Activated naive CD8-positive, alpha-beta T cell treated with anti-CD3 and anti-CD28 coated beads for 36 hours (primary cell): Measurements from ENCODE around the gene CCNT1. TPM values are rescaled to one million over a fixed set of nuclear protein-coding genes. Genes with fewer than 3 reads are reported as not detected.
"Not testable (repeated sequence)": the region's sequence is repeated elsewhere in the genome, so short reads cannot be mapped to it uniquely, and the experiment has no call there.

Experiments used
- DNase-seq: peaks from one replicate; pipeline ENCODE4 v3.0.0; 2021
- H3K27ac Mint-ChIP-seq: one replicate; pipeline ENCODE4 v1.8.0; 2022; ENCODE audit warnings: mild to moderate bottlenecking, moderate library complexity, mixed read lengths
- H3K27me3 Mint-ChIP-seq: one replicate; pipeline ENCODE4 v1.8.0; 2022; ENCODE audit warnings: mild to moderate bottlenecking, mixed read lengths
- H3K36me3 Mint-ChIP-seq: one replicate; pipeline ENCODE4 v1.8.0; 2021; ENCODE audit warnings: mild to moderate bottlenecking, mixed read lengths
- H3K4me1 Mint-ChIP-seq: one replicate; pipeline ENCODE4 v1.8.0; 2021; ENCODE audit warnings: mixed read lengths
- H3K4me3 Mint-ChIP-seq: one replicate; pipeline ENCODE4 v1.8.0; 2022; ENCODE audit warnings: mild to moderate bottlenecking, moderate library complexity, mixed read lengths
- H3K9me3 Mint-ChIP-seq: one replicate; pipeline ENCODE4 v1.8.0; 2022; ENCODE audit warnings: mixed read lengths
- total RNA-seq, 2 experiments: library from RNA; stranded (reverse); gene quantifications; one replicate each; pipeline ENCODE4 v1.2.3, GENCODE V29; 2021

The CCNT1 gene
- total RNA-seq, 2 experiments from 2014 or later = 62.0 to 65.5 TPM

GRCh38 chr12:48716168-48716492 lies 377 bp downstream of the CCNT1 start:
- H3K4me3 Mint-ChIP-seq = peak overlapping the region; percentile 97
- DNase-seq = no peak
- H3K27me3 Mint-ChIP-seq = no peaks in the 10 kb centered on the region
- peaks cover 55% of the 10 kb centered on the region for H3K36me3 Mint-ChIP-seq
- peak overlapping the region; percentile 99 for H3K27ac Mint-ChIP-seq
- peaks cover 37% of the 10 kb centered on the region for H3K4me1 Mint-ChIP-seq
- peaks cover 18% of the 10 kb centered on the region for H3K9me3 Mint-ChIP-seq

DNA sequence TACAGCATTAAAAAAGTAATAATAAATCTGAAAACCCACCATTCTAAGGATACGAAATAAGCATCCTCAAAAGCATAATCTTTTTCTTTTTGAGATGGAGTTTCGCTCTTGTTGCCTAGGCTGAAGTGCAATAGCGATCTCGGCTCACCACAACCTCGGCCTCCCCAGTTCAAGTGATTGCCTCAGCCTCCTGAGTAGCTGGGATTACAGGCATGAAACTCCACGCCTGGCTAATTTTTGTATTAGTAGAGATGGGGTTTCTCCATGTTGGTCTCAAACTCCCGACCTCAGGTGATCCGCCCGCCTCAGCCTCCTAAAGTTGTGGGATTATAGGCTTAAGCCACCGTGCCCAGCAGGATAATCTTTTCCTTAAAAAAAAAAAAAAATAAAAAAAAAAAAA lies 4.3 kb downstream of the CCNT1 start:
- Mint-ChIP-seq H3K27ac (no peak overlapping the region), H3K4me3 (no peak overlapping the region), H3K27me3 (no peaks in the 10 kb centered on the region), H3K9me3 (no peaks in the 10 kb centered on the region), H3K4me1 (peaks cover 40% of the 10 kb centered on the region), H3K36me3 (peaks cover 48% of the 10 kb centered on the region)
- no peak for DNase-seq

GRCh38 chr12:48698822-48699221 lies 17.7 kb downstream of the CCNT1 start:
- H3K36me3 Mint-ChIP-seq = peaks cover 29% of the 10 kb centered on the region
- not testable (repeated sequence) for H3K27ac Mint-ChIP-seq, H3K4me3 Mint-ChIP-seq, H3K9me3 Mint-ChIP-seq, H3K27me3 Mint-ChIP-seq, DNase-seq, H3K4me1 Mint-ChIP-seq

- H3K27ac Mint-ChIP-seq = no peak overlapping the region
- no peak for DNase-seq
- no peaks in the 10 kb centered on the region for H3K9me3 Mint-ChIP-seq
- H3K4me1 Mint-ChIP-seq = peaks cover 9% of the 10 kb centered on the region
- peaks cover 32% of the 10 kb centered on the region for H3K36me3 Mint-ChIP-seq
- H3K4me3 Mint-ChIP-seq = no peak overlapping the region
- no peaks in the 10 kb centered on the region for H3K27me3 Mint-ChIP-seq
These were observed 19.9 kb downstream of the CCNT1 start for GRCh38 chr12:48696626-48697025.

DNA sequence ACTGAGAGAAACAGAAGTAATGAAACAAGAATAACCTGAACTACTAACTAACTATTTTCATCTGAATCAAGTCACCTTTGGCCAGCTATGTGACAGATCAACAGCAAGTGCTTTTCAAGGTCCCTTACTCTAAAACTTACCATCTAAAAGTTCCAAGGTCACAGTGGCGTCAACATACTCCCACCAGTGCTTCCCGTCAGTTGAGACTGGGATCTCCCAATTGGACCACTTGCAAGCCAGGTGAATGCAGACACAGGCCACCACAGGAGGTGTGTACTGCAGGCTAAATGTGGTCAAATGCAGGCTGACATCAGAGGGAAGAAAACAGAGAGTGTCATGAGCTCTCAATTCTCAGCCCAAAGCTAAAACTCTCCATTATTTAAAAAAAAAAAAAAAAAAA lies 20.6 kb downstream of the CCNT1 start:
- Mint-ChIP-seq H3K4me1 (peaks cover 9% of the 10 kb centered on the region), H3K27ac (no peak overlapping the region), H3K36me3 (peaks cover 34% of the 10 kb centered on the region), H3K27me3 (no peaks in the 10 kb centered on the region), H3K9me3 (no peaks in the 10 kb centered on the region), H3K4me3 (no peak overlapping the region)
- DNase-seq = no peak

- Mint-ChIP-seq H3K27me3 (no peaks in the 10 kb centered on the region), H3K36me3 (peaks cover 27% of the 10 kb centered on the region), H3K27ac (no peak overlapping the region), H3K4me3 (no peak overlapping the region), H3K4me1 (peaks cover 6% of the 10 kb centered on the region), H3K9me3 (no peaks in the 10 kb centered on the region)
- no peak for DNase-seq
These were observed 22.5 kb downstream of the CCNT1 start for GRCh38 chr12:48694038-48694437.

- Mint-ChIP-seq H3K4me3 (no peak overlapping the region), H3K27ac (no peak overlapping the region), H3K4me1 (peaks cover 10% of the 10 kb centered on the region), H3K27me3 (no peaks in the 10 kb centered on the region), H3K9me3 (no peaks in the 10 kb centered on the region), H3K36me3 (peaks cover 27% of the 10 kb centered on the region)
- DNase-seq = no peak
These were observed 22.9 kb downstream of the CCNT1 start for GRCh38 chr12:48693572-48693971.

DNA sequence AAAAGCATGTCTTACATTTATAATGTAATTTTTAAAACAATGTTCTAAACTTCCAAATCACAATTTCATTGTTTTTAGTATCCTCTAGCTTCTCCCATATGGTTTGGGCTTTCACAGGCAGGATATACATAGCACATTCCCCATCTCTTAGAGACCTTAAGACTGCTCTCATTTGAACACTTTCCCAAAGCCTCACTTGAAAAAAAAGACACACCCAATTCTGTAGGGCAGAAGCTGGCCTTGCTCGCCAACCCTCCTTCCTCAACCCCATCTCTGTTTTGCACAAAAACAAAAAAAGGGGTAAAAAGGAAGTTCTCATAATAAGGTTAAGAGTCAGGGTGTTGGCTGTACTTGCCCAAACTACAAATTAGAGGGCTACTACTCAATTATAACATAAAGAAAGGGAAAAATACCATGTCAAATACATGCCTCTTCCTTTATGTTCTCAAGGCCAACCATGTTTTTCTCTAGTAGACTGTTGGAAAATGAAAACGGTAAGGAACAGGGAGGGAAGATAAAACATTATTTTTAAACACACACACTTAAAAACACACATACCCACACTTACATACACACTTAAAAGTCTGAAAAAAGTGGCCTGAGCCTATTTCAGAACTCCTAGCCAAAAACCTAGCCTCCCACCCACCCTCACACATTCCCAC lies 24.6 kb downstream of the CCNT1 start:
- peaks cover 24% of the 10 kb centered on the region for H3K36me3 Mint-ChIP-seq
- DNase-seq = no peak
- no peak overlapping the region for H3K4me3 Mint-ChIP-seq
- no peaks in the 10 kb centered on the region for H3K9me3 Mint-ChIP-seq
- H3K27ac Mint-ChIP-seq = no peak overlapping the region
- H3K4me1 Mint-ChIP-seq = peaks cover 20% of the 10 kb centered on the region
- no peaks in the 10 kb centered on the region for H3K27me3 Mint-ChIP-seq

- H3K36me3 Mint-ChIP-seq = peaks cover 22% of the 10 kb centered on the region
- H3K4me1 Mint-ChIP-seq = peaks cover 19% of the 10 kb centered on the region
- H3K4me3 Mint-ChIP-seq = no peak overlapping the region
- no peak for DNase-seq
- no peak overlapping the region for H3K27ac Mint-ChIP-seq
- H3K27me3 Mint-ChIP-seq = no peaks in the 10 kb centered on the region
- no peaks in the 10 kb centered on the region for H3K9me3 Mint-ChIP-seq
These were observed 25.5 kb downstream of the CCNT1 start for GRCh38 chr12:48690990-48691389.

DNA sequence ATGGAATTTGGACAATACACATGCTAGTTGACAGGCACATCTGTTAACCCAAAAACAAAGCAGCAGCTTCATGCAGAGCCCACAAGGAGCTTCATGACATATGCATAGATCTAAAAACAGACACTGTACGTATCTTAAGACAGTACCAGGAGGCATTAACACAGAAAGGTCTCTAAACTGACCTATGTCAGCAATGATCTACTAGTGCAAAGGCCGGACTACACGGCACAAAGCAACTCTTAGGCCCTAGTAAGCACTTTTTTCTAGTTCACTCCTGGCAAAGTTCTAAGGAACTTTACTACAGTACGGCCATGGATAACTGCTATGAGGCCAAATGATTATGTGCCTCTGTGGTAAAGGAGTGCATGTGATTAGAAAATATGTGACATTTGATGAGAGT lies 26.1 kb downstream of the CCNT1 start:
- no peaks in the 10 kb centered on the region for H3K27me3 Mint-ChIP-seq
- no peak overlapping the region for H3K27ac Mint-ChIP-seq
- no peak for DNase-seq
- H3K4me3 Mint-ChIP-seq = no peak overlapping the region
- peaks cover 19% of the 10 kb centered on the region for H3K4me1 Mint-ChIP-seq
- H3K36me3 Mint-ChIP-seq = peaks cover 18% of the 10 kb centered on the region
- H3K9me3 Mint-ChIP-seq = no peaks in the 10 kb centered on the region

GRCh38 chr12:48688836-48689235 lies 27.7 kb downstream of the CCNT1 start:
- H3K27me3 Mint-ChIP-seq = no peaks in the 10 kb centered on the region
- peaks cover 8% of the 10 kb centered on the region for H3K36me3 Mint-ChIP-seq
- peak overlapping the region; percentile 34 for H3K27ac Mint-ChIP-seq
- peaks cover 19% of the 10 kb centered on the region for H3K4me1 Mint-ChIP-seq
- DNase-seq = no peak
- no peaks in the 10 kb centered on the region for H3K9me3 Mint-ChIP-seq
- no peak overlapping the region for H3K4me3 Mint-ChIP-seq

GRCh38 chr12:48687592-48687991 lies 28.9 kb downstream of the CCNT1 start:
- H3K9me3 Mint-ChIP-seq = no peaks in the 10 kb centered on the region
- no peak overlapping the region for H3K27ac Mint-ChIP-seq
- peaks cover 2% of the 10 kb centered on the region for H3K36me3 Mint-ChIP-seq
- no peak overlapping the region for H3K4me3 Mint-ChIP-seq
- no peaks in the 10 kb centered on the region for H3K27me3 Mint-ChIP-seq
- DNase-seq = no peak
- H3K4me1 Mint-ChIP-seq = peaks cover 21% of the 10 kb centered on the region

GRCh38 chr12:48686615-48687334 lies 29.7 kb downstream of the CCNT1 start:
- Mint-ChIP-seq H3K9me3 (no peaks in the 10 kb centered on the region), H3K27me3 (no peaks in the 10 kb centered on the region), H3K4me1 (peaks cover 17% of the 10 kb centered on the region), H3K4me3 (no peak overlapping the region), H3K27ac (no peak overlapping the region), H3K36me3 (peaks cover 2% of the 10 kb centered on the region)
- no peak for DNase-seq

GRCh38 chr12:48686037-48686595 lies 30.4 kb downstream of the CCNT1 start:
- no peak overlapping the region for H3K4me3 Mint-ChIP-seq
- no peaks in the 10 kb centered on the region for H3K9me3 Mint-ChIP-seq
- no peaks in the 10 kb centered on the region for H3K27me3 Mint-ChIP-seq
- no peak overlapping the region for H3K27ac Mint-ChIP-seq
- peaks cover 7% of the 10 kb centered on the region for H3K36me3 Mint-ChIP-seq
- DNase-seq = no peak
- H3K4me1 Mint-ChIP-seq = peaks cover 17% of the 10 kb centered on the region

GRCh38 chr12:48683534-48683933 lies 33.0 kb downstream of the CCNT1 start:
- Mint-ChIP-seq H3K4me1 (peaks cover 34% of the 10 kb centered on the region), H3K27ac (no peak overlapping the region), H3K9me3 (no peaks in the 10 kb centered on the region), H3K4me3 (peak overlapping the region; percentile 23), H3K36me3 (peaks cover 30% of the 10 kb centered on the region), H3K27me3 (no peaks in the 10 kb centered on the region)
- DNase-seq = no peak

- peaks cover 33% of the 10 kb centered on the region for H3K4me1 Mint-ChIP-seq
- H3K27me3 Mint-ChIP-seq = no peaks in the 10 kb centered on the region
- no peaks in the 10 kb centered on the region for H3K9me3 Mint-ChIP-seq
- peak overlapping the region; percentile 95 for H3K27ac Mint-ChIP-seq
- peaks cover 34% of the 10 kb centered on the region for H3K36me3 Mint-ChIP-seq
- H3K4me3 Mint-ChIP-seq = peak overlapping the region; percentile 98
- no peak for DNase-seq
These were observed 33.6 kb downstream of the CCNT1 start for GRCh38 chr12:48682927-48683326.
